Measurements from ENCODE around the gene TFRC.

GRCh38 chr3:196023947-196024346 is 57.9 kb downstream of the TFRC start:
- TF ChIP-seq CTCF (IDR thresholded peaks at IDR 0.05), result no peak
- no peak for TF ChIP-seq POLR2A (IDR thresholded peaks at IDR 0.05)
